GM19468 (cell line): ENCODE data around the gene PIGQ.

ENCODE experiments used
- ATAC-seq: cut with Tn5 transposase; IDR thresholded peaks from one replicate; pipeline ENCODE4 v1.9.1; 2021; ENCODE audit warnings: mild to moderate bottlenecking, moderate library complexity, moderate number of reproducible peaks; ENCODE audit not compliant: unreplicated experiment; ENCODE audit errors: extremely low read depth

The PIGQ gene

DNA sequence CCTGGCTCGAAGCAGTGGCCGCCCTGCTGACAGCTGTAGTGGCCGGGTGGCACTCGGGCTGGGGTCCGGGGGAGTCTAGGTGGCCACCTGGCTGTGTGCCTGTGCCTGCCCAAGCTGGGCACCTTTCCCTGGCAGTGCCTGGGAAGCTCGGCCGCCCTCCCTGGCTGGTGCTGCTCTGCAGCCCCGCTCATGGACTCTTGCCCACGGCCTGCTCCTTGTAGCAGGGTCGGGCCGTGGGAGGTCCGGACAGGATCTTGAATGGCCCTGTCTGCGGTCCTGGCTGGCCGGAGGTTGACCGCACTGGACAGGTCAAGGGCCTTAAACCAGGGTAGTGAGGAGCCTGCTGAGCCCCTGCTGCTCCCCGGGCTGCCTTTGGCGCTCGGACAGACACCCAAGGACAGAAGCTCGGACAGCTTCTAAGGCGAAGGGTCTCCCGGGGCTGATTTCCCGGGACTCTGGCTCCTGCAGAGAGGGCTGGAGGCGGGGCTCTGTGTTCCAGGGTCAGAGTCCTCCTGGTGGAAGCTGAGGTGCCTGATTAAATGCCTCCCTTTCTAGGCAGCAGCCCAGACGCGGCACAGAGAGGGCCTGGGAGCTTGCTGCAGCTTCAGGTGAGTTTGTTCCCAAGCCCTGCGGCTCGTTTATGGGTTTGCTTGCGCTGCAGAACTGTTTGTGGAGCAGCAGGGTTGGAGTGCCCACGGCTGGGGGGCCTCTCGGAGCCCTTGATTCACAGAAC is 36.2 kb upstream of the PIGQ start:
- no peak for ATAC-seq

DNA sequence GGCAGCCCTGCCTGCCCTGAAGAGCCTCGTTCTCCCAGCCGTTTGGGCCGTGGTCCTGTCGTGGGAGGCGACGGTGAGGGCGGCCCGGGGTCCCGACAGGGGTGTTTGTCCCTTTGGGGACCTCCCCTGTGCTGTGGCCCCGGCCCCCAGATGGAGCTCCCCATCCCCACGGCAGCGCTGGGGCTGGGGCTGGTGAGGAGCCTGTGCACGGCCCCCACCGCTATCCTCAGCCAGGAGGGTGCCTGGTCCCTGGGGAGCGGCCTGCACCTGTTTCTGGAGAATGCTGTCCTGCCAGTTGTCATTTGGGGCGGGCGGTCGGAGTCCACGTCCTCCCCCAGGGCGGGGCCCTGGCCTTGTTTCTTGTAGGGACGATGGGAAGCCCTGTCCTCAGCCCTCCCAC is 35.6 kb upstream of the PIGQ start:
- ATAC-seq = no peak

DNA sequence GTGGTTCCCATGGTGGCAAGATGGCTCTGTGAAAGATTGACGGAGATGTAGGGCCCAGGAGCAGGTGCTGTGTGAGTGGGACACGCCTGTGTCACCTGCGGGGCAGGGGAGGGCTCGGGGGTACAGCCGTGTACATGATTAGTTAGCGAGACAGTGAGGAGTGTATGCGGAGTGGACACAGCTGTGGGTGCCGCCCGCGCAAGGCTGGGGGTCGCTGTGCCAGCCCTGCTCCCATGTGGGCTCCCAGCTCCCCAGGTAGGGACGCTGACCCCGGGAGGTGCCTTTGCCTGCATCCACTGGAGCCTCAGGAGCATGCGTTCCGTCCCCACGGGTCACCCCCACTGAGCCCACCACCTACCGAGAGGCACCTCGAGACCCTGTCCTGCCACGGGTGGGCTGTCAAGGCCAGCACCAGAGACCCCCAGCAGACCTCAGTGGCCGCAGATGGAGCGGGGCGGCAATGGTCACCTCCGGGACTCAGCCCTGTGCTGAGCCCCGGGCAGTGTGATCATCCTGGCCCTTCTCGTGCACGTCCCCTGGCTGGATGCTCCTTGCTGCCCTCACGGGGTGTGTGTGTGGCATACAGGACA is 34.8 kb upstream of the PIGQ start:
- ATAC-seq = no peak

DNA sequence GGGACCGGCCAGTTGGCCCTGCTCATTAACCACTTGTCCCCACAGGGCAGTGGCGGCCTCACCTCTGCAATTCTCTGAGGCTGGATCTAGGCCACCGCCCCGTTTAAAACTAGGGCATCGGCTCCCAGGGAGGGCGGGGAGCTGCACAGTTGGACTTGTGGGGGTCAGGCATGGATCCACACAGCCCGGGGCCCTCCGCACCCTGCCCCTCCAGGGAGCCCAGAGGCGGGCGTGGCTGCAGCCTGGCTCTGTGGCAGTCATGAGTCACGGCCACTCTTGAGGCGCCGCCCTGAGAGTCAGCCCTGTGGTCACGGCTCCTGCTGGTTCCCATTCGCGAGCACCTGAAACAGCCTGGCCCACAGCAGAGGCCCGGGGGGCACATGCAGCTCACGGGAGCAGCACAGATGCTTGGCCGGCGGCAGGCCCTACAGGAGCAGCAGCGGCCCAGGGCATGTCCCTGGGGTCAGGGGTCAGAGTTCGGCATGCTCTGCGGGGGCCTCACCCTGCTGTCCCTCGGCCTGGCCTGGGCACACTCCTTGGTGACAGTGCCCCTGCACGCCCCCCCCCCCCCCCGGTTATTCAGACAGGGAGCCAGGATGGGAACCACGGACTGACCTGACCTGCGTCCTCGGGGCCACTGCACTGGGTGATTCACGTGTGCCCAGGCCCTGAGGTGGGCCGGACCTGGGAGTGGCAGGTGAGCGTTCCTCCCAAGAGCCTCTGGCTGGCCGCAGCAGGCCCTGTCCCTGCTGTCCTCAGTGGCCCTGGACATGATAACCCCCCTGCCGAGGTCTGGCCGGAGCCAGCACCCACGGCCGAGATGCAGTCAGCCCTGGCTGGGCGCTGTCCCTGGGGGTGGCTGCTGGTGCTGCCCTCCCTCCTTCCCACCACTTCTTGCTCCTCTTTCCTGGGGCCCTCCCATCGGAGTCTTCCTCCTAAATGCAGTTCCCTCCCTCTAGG is 34.0 kb upstream of the PIGQ start:
- ATAC-seq = no peak

DNA sequence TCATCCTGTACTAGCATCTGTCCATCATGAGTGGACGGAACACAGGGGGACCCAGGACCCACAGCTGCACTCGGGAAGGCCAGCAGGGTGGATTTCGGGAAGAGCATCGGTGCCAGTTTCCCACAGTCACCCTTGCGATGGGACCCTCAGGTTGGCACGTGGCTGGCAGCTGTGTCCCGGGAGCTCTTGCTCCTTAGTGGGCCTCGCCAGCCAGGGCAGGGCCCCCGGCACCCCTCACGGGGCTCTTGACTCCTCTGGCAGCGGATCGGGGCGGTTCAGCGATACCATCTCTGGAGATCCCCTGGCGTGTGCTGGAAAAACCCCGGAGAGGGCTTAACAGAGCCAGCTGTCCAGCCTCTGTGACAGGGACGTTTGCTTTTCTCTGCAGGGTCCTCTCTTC is 33.0 kb upstream of the PIGQ start:
- ATAC-seq = no peak

- ATAC-seq = no peak
These were observed 32.1 kb upstream of the PIGQ start for GRCh38 chr16:537415-538335.

- no peak for ATAC-seq
These were observed 29.8 kb upstream of the PIGQ start for GRCh38 chr16:539901-540530.

DNA sequence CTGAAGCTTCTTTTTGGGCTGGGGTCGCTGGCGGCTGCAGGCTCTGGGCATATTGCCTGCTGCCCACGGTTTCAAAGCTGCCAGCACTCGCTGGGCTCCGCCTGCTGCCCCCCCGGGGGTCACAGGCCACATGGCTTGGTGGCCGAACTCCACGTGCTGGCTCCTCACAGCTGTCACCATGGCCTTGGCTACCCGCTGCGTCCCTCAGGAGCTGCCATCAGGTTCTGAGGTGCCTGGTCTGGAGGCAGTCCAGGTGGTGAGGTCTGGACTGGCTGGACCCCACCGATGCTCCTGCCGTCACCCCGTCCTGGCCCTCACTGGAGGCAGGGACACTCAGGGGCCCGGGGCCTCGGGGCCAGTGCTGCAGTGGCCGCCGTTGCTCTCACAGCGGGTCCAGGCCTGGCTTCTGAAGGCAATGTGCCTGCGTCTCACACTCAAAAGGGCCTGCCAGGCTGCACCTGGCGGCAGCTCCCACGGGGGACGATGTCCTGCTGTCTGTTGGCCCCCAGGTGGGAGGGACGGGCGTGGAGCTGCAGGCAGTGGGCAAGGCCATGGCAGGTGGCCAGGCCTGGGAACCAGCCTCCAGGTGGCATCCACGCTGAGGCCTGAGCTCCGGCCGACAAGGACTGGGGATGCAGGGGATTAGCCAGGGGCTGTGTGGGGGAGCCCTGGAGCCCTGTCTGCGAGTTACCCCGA is 29.0 kb upstream of the PIGQ start:
- ATAC-seq = no peak

DNA sequence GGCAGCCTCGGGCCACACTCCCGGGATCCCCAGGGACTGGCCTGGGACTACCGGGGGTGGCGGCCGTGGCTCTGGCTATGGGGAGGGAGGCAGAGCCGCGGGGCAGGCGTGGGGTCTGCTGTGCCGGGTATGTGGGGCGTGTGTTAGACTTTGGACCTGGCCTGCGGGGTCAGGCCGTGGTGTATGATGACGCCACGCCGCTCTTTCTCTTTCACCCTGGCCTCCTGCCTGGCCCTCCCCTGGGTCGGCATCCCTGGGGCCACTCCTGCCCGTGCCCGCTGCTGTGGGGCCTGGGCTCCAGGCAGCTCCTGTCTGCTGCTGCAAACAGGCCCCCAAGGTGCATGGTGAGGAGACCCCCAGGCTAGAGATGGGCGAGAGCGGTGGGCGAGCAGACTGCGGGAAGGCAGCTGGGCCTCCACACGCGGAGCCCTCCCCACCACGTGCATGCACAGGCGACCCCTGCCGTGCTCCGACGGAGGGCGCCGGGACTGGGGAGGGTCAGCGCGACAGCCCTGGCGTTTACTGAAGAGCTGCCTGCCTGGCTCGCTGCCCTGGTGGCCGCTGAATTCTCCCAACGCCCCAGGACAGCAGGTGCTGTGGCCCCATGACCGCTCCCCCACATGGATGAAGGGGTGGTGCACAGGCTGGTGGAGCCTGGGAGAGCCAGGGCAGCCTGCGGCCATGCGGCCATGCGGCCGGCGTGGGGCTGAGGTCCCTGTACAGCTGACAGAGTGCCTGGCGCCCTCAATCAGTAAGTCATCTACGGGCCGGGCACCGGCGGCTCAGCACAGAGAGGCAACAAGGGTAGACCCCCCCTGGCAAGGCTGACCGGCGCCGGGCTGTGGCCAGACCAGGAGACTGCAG is 26.2 kb upstream of the PIGQ start:
- no peak for ATAC-seq

DNA sequence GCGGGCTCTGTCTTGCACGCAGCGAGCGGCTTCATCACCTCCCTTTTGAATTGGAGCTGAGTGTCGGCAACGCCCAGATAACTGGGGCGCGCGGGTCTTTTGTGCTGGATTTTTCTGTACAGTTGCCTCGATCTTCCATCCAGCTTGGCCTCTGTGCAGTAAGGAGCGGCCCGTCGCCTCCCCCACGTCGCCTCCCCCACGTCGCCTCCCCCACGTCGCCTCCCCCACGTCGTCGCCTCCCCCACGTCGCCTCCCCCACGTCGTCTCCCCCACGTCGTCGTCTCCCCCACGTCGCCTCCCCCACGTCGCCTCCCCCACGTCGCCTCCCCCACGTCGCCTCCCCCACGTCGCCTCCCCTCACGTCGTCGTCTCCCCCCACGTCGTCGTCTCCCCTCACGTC is 25.3 kb upstream of the PIGQ start:
- ATAC-seq = no peak

DNA sequence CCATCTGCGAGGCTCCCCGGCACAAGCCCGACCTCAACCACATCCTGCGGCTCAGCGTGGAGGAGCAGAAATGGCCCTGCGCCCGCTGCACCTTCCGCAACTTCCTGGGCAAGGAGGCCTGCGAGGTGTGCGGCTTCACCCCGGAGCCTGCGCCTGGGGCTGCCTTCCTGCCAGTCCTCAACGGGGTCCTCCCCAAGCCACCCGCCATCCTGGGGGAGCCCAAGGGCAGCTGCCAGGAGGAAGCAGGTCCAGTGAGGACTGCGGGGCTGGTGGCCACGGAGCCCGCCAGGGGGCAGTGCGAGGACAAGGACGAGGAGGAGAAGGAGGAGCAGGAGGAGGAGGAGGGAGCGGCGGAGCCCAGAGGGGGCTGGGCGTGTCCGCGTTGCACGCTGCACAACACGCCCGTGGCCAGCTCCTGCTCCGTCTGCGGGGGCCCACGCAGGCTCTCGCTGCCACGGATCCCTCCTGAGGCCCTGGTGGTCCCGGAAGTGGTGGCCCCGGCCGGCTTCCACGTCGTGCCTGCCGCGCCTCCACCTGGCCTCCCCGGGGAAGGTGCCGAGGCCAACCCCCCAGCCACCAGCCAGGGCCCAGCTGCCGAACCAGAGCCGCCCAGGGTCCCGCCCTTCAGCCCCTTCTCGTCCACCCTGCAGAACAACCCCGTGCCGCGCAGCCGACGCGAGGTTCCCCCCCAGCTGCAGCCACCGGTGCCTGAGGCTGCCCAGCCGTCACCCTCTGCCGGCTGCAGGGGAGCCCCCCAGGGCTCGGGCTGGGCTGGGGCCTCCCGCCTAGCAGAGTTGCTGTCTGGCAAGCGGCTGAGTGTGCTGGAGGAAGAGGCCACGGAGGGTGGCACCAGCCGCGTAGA is 22.6 kb upstream of the PIGQ start:
- no peak for ATAC-seq

GRCh38 chr16:548586-548985 is 21.2 kb upstream of the PIGQ start:
- no peak for ATAC-seq

DNA sequence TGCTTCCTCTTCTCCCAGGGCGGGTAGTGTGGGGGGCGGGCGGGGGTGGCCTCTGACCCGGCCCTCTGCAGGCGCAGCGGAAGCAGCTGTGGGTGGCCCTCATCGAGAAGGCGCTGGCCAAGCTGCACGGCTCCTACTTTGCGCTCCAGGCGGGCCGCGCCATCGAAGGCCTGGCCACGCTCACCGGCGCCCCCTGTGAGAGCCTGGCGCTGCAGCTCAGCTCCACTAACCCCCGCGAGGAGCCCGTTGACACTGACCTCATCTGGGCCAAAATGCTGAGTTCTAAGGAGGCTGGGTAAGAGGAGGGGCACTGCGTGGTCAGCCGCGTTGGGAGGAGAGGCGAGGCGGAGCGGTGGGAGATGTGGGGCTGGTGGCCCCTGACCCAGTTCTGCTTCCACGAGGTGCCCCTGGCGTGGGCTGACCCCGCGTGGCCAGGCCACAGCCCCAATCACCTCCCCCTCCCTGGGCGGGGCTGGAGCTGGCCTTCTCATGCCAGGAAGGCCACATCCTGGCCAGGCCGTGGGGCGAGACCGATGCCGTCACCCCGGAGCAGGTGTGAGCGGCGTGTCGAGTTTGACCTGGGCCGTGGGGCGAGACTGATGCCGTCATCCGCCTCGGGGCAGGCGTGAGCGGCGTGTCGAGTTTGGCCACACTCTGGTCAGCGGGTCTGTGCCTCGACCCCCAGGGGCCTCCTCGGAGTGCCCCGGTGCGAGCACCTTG is 20.1 kb upstream of the PIGQ start:
- no peak for ATAC-seq

DNA sequence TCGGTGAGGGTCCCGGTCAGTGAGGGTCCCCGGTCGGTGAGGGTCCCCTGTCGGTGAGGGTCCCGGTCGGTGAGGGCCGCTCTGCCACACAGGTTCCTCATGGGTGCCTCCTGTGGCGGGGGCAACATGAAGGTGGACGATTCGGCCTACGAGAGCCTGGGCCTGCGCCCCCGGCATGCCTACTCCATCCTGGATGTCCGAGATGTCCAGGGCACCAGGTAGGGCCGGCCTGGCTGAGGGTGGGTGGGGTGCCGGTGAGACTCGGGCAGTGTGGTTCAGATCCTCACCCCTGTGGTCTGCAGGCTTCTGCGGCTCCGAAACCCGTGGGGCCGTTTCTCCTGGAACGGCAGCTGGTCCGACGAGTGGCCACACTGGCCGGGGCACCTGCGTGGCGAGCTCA is 18.6 kb upstream of the PIGQ start:
- ATAC-seq = no peak

DNA sequence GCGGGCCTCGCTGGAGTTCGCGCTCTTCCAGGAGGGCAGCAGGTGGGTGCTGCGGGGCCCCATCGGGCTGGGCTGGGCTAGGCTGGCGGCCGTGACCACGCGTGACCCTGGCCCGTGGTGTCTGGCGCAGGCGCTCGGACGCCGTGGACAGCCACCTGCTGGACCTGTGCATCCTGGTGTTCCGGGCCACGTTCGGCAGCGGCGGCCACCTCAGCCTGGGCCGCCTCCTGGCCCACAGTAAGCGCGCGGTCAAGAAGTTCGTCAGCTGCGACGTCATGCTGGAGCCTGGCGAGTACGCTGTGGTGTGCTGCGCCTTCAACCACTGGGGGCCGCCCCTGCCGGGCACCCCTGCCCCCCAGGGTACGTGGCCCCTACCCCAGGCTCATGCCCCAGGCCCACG is 17.6 kb upstream of the PIGQ start:
- ATAC-seq = no peak

GRCh38 chr16:553601-554296 is 16.0 kb upstream of the PIGQ start:
- no peak for ATAC-seq
